Activated CD4-positive, alpha-beta T cell treated with anti-CD3 and anti-CD28 coated beads, Interleukin-2, amount 50 U/mL, for 48 hours (primary cell): Measurements from ENCODE around the gene MYT1.

Experiments used
- DNase-seq, 2 experiments: peaks; one replicate each; pipeline ENCODE4 v3.0.0-alpha.2; 2020

The MYT1 gene

GRCh38 chr20:64140061-64140931 is 24.0 kb upstream of the MYT1 start:
- no peak for DNase-seq

GRCh38 chr20:64140956-64141355 is 23.3 kb upstream of the MYT1 start:
- no peak for DNase-seq

GRCh38 chr20:64142590-64142989 is 21.7 kb upstream of the MYT1 start:
- no peak for DNase-seq

GRCh38 chr20:64143018-64143801 is 21.0 kb upstream of the MYT1 start:
- no peak for DNase-seq

- no peak for DNase-seq
Measured at GRCh38 chr20:64144144-64144912, 19.9 kb upstream of the MYT1 start.

GRCh38 chr20:64145458-64146300 is 18.6 kb upstream of the MYT1 start:
- DNase-seq = peak; percentile 20 to 38

- DNase-seq = no peak
Measured at GRCh38 chr20:64146301-64146935, 17.8 kb upstream of the MYT1 start.

- no peak for DNase-seq
Measured at GRCh38 chr20:64146936-64147477, 17.2 kb upstream of the MYT1 start.

GRCh38 chr20:64148581-64148980 is 15.7 kb upstream of the MYT1 start:
- no peak for DNase-seq

- DNase-seq = no peak
Measured at GRCh38 chr20:64149141-64149540, 15.1 kb upstream of the MYT1 start.

GRCh38 chr20:64149809-64150560 is 14.3 kb upstream of the MYT1 start:
- no peak for DNase-seq

- no peak for DNase-seq
Measured at GRCh38 chr20:64150756-64151632, 13.3 kb upstream of the MYT1 start.

- no peak for DNase-seq
Measured at GRCh38 chr20:64151633-64152530, 12.4 kb upstream of the MYT1 start.

GRCh38 chr20:64152906-64153305 is 11.3 kb upstream of the MYT1 start:
- DNase-seq = no peak

- DNase-seq = no peak
Measured at GRCh38 chr20:64153410-64153809, 10.8 kb upstream of the MYT1 start.

- no peak for DNase-seq
Measured at GRCh38 chr20:64153861-64154589, 10.2 kb upstream of the MYT1 start.

- no peak for DNase-seq
Measured at GRCh38 chr20:64154590-64155257, 9.5 kb upstream of the MYT1 start.
